IMR-90 (cell line): ENCODE data around the gene KCNJ16. TPM values are rescaled to one million over a fixed set of nuclear protein-coding genes. Genes with fewer than 3 reads are reported as not detected.
"Not testable (repeated sequence)": the region's sequence is repeated elsewhere in the genome, so short reads cannot be mapped to it uniquely, and the experiment has no call there.

Experiments
- ATAC-seq: fragments of 200-7000 bp; cut with Tn5 transposase; 2 replicates; pipeline ENCODE4 v1.9.1; 2020; ENCODE audit warnings: low read depth, mild to moderate bottlenecking, moderate library complexity
- BruUV-seq: library from RNA; stranded (reverse); fragments of 400-500 nt; replicated peaks from 2 replicates; lab custom pipeline; 2021; lab: Mats Ljungman, UMichigan
- CTCF ChIA-PET: fragments of 300-600 bp; formaldehyde crosslinking; extraction: SDS; loops from one replicate; lab custom pipeline; 2021; ENCODE audit warnings: antibody characterized with exemption; lab: Yijun Ruan, JAX
- POLR2A ChIA-PET: fragments of 300-600 bp; sonication (Branson Sonifier 250); formaldehyde crosslinking; loops from one replicate; lab custom pipeline; 2022; ENCODE audit warnings: antibody characterized with exemption; ENCODE audit not compliant: unreplicated experiment; lab: Charles Lee
- DNase-seq: peaks from one replicate; pipeline ENCODE4 v3.0.0; 2013
- H2AFZ ChIP-seq: replicated peaks from 2 replicates; pipeline ENCODE3; 2013; ENCODE audit warnings: low read length, mild to moderate bottlenecking; ENCODE audit not compliant: poor library complexity
- H2AK5ac ChIP-seq: 2 replicates; pipeline ENCODE4 v1.6.1; 2013; ENCODE audit warnings: low read depth, low read length, inconsistent platforms
- H2AK9ac ChIP-seq: replicated peaks from 2 replicates; pipeline ENCODE3; 2013; ENCODE audit warnings: mild to moderate bottlenecking, low read depth, low read length, moderate library complexity; ENCODE audit not compliant: poor library complexity
- H2BK120ac ChIP-seq: 2 replicates; pipeline ENCODE4 v1.6.1; 2013; ENCODE audit warnings: low read depth, low read length, inconsistent platforms
- H2BK15ac ChIP-seq: 3 replicates; pipeline ENCODE4 v1.6.1; 2013; ENCODE audit warnings: low read depth, low read length, inconsistent platforms
- H2BK20ac ChIP-seq: 2 replicates; pipeline ENCODE4 v1.6.1; 2013; ENCODE audit warnings: low read depth, mild to moderate bottlenecking, inconsistent platforms, low read length, moderate library complexity
- H2BK5ac ChIP-seq: 2 replicates; pipeline ENCODE4 v1.6.1; 2013; ENCODE audit warnings: mild to moderate bottlenecking, low read depth, low read length, inconsistent platforms; ENCODE audit not compliant: poor library complexity, severe bottlenecking
- H3K14ac ChIP-seq: replicated peaks from 2 replicates; pipeline ENCODE4 v1.6.1; 2013; ENCODE audit warnings: low read depth, low read length, inconsistent platforms
- H3K18ac ChIP-seq: 2 replicates; pipeline ENCODE4 v1.6.1; 2013; ENCODE audit warnings: low read depth, low read length, control low read depth
- H3K23ac ChIP-seq: 2 replicates; pipeline ENCODE4 v1.6.1; 2013; ENCODE audit warnings: low read depth, low read length, inconsistent platforms
- H3K27ac ChIP-seq: 2 replicates; pipeline ENCODE4 v1.5.1; 2013; ENCODE audit warnings: mild to moderate bottlenecking, control low read depth, low read length; ENCODE audit not compliant: insufficient read depth
- H3K27me3 ChIP-seq: 2 replicates; pipeline ENCODE4 v1.6.1; 2013; ENCODE audit warnings: low read length; ENCODE audit not compliant: control insufficient read depth, insufficient read depth
- H3K36me3 ChIP-seq: 2 replicates; pipeline ENCODE4 v1.6.1; 2013; ENCODE audit warnings: low read length, mixed read lengths; ENCODE audit not compliant: control insufficient read depth, insufficient read depth
- H3K4ac ChIP-seq: 2 replicates; pipeline ENCODE4 v1.6.1; 2013; ENCODE audit warnings: low read depth, low read length, inconsistent platforms
- H3K4me1 ChIP-seq: 2 replicates; pipeline ENCODE4 v1.6.1; 2013; ENCODE audit warnings: low read length, mixed read lengths; ENCODE audit not compliant: control insufficient read depth, insufficient read depth
- H3K4me2 ChIP-seq: 2 replicates; pipeline ENCODE4 v1.6.1; 2013; ENCODE audit warnings: low read depth, mild to moderate bottlenecking, control low read depth, low read length, moderate library complexity
- H3K4me3 ChIP-seq: 2 replicates; pipeline ENCODE4 v1.5.1; 2013; ENCODE audit warnings: low read depth, mild to moderate bottlenecking, control low read depth, low read length, moderate library complexity; ENCODE audit not compliant: insufficient read depth
- H3K56ac ChIP-seq: 2 replicates; pipeline ENCODE4 v1.6.1; 2013; ENCODE audit warnings: low read length, inconsistent platforms; ENCODE audit not compliant: insufficient read depth; ENCODE audit errors: extremely low read depth
- H3K79me1 ChIP-seq, 2 experiments: 2 replicates each; pipeline ENCODE4 v1.6.1; 2013; ENCODE audit warnings: low read length in 2 of 2, inconsistent platforms in 1 of 2, low read depth in 1 of 2
- H3K9ac ChIP-seq: 2 replicates; pipeline ENCODE4 v1.6.1; 2013; ENCODE audit warnings: low read depth, low read length, control low read depth
- H3K9me1 ChIP-seq: 2 replicates; pipeline ENCODE4 v1.6.1; 2013; ENCODE audit warnings: low read length, inconsistent platforms; ENCODE audit not compliant: insufficient read depth
- H3K9me3 ChIP-seq: 2 replicates; pipeline ENCODE4 v1.6.1; 2013; ENCODE audit warnings: low read length; ENCODE audit not compliant: control insufficient read depth, insufficient read depth
- H4K20me1 ChIP-seq: 2 replicates; pipeline ENCODE4 v1.6.1; 2013; ENCODE audit warnings: low read length, inconsistent platforms; ENCODE audit not compliant: insufficient read depth
- H4K5ac ChIP-seq: 2 replicates; pipeline ENCODE4 v1.6.1; 2013; ENCODE audit warnings: mild to moderate bottlenecking, low read depth, low read length, control low read depth
- H4K8ac ChIP-seq, 2 experiments: 2 replicates each; pipeline ENCODE4 v1.6.1; 2013; ENCODE audit warnings: low read depth in 2 of 2, low read length in 2 of 2, control low read depth in 1 of 2, inconsistent platforms in 1 of 2
- H4K91ac ChIP-seq: 2 replicates; pipeline ENCODE4 v1.6.1; 2013; ENCODE audit warnings: low read depth, low read length, inconsistent platforms; ENCODE audit not compliant: insufficient read depth
- CHD1 ChIP-seq: IDR thresholded peaks from 2 replicates; pipeline ENCODE4 v1.6.1; 2012; ENCODE audit warnings: low read depth, low read length, improper control_type of control experiment
- ELK1 ChIP-seq: fragments of 150-350 bp; IDR thresholded peaks from 2 replicates; pipeline ENCODE4 v1.6.1; 2016; ENCODE audit warnings: low read depth, mild to moderate bottlenecking, low read length, moderate library complexity, borderline replicate concordance
- FOS ChIP-seq: fragments of 150-350 bp; IDR thresholded peaks from 2 replicates; pipeline ENCODE4 v1.6.1; 2016; ENCODE audit warnings: low read depth, low read length
- MAFK ChIP-seq: IDR thresholded peaks from 2 replicates; pipeline ENCODE4 v1.6.1; 2012; ENCODE audit warnings: low read depth, low read length, improper control_type of control experiment
- POLR2A ChIP-seq: IDR thresholded peaks from 2 replicates; pipeline ENCODE4 v1.6.1; 2012; ENCODE audit warnings: mild to moderate bottlenecking, low read depth, low read length
- RAD21 ChIP-seq: IDR thresholded peaks from 2 replicates; pipeline ENCODE4 v1.6.1; 2012; ENCODE audit warnings: low read length, improper control_type of control experiment
- WGBS, 2 experiments: methylation state at CpG; one replicate each; pipeline versions ENCODE4 v1.1.5 to v1.1.7; 2013; ENCODE audit warnings: missing lambda C conversion rate in 2 of 2; ENCODE audit not compliant: insufficient read length in 1 of 2; ENCODE audit errors: extremely low coverage in 2 of 2; 5-methylcytosine and 5-hydroxymethylcytosine counted together
- dilution Hi-C: fragments of 300-500 bp; cut with HindIII; formaldehyde crosslinking; loops from one replicate; pipeline ENCODE4 v1.14.3; 2018; ENCODE audit warnings: low sequenced_read_pairs; ENCODE audit not compliant: unreplicated experiment
- in situ Hi-C: fragments of 300-500 bp; cut with MboI; formaldehyde crosslinking; loops from 3 replicates; pipeline ENCODE4 v1.14.3; 2019; ENCODE audit warnings: low sequenced_read_pairs, inconsistent platforms, mixed read lengths
- intact Hi-C: fragments of 100-400 bp; cut with micrococcal nuclease; formaldehyde crosslinking; loops from 2 replicates; pipeline ENCODE4 v1.10.0; 2022
- polyA plus RNA-seq, 3 experiments: library from polyadenylated mRNA; depleted of rRNA; stranded (reverse); fragments of >200 nt; gene quantifications; 2 replicates each; pipeline ENCODE4 v1.2.3, GENCODE V29; 2012; ENCODE audit warnings: low replicate concordance in 1 of 3
- total RNA-seq: library from RNA; depleted of rRNA; stranded (reverse); fragments of >200 nt; gene quantifications from 2 replicates; pipeline ENCODE4 v1.2.3, GENCODE V29; 2012

The KCNJ16 gene
- total and polyA plus RNA-seq, 2 of the 4 experiments (the other 2 are of a cell fraction), result not detected

DNA sequence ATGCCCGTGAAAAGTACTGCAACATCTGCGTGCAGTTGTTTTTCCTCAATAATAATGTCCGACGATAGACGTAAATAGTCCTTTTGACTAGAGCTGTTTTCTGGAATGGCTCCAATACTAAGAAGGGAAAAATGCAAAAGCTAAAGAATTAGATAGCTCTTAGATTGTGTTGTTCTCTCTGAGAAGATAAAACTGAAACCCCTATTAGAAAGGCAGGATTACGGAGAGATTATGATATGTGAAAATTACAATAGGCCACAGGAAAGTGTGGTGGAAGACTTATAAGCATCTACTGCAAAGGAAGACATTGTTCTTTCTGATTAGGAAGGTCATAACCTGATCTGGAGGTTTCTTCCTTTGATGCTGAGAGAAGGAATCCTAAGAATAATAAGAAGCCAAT lies 33.5 kb upstream of the KCNJ16 start:
- Histone ChIP-seq H3K27me3 (no peaks in the 10 kb centered on the region), H3K23ac (no peak overlapping the region), H2BK5ac (no peak overlapping the region), H4K20me1 (no peaks in the 10 kb centered on the region), H3K9me1 (peaks cover 4% of the 10 kb centered on the region; the same call in 1 of the 2 replicates), H4K5ac (no peak overlapping the region), H3K79me1 (no peaks in the 10 kb centered on the region), H3K4me3 (no peak overlapping the region), H4K91ac (no peak overlapping the region), H3K56ac (no peak overlapping the region), H3K14ac (no peak overlapping the region), H2BK20ac (no peak overlapping the region), H3K9me3 (no peaks in the 10 kb centered on the region), H3K36me3 (no peaks in the 10 kb centered on the region), H3K9ac (no peak overlapping the region), H3K4ac (no peak overlapping the region), H3K18ac (no peak overlapping the region; the same call in 1 of the 2 replicates), H2BK120ac (no peak overlapping the region), H2AK5ac (no peak overlapping the region), H2BK15ac (no peak overlapping the region), H2AK9ac (no peak overlapping the region), H4K8ac (no peak overlapping the region), H2AFZ (no peak overlapping the region), H3K4me2 (peak overlapping the region; percentile 56), H3K4me1 (peaks cover 2% of the 10 kb centered on the region; the same call in 1 of the 2 replicates), H3K27ac (no peak overlapping the region)
- no TSS peak for BruUV-seq
- TF ChIP-seq RAD21 (no peak), ELK1 (no peak), POLR2A (no peak), FOS (no peak), MAFK (no peak), CHD1 (no peak)
- no CpG with 5 or more reads among the region's 6 CpGs for WGBS, 2 experiments
- dilution Hi-C loops, result no loop called here
- DNase-seq (peak; percentile 6), ATAC-seq (no peak)
- CTCF ChIA-PET, result interaction anchor here (1.4 kb wide), 1 partner anchor 21 kb away, joined by 3 read pairs; no protein-coding TSS in a partner anchor
- in situ Hi-C loops, result no loop called here
- intact Hi-C loops, result no loop called here
- POLR2A ChIA-PET, result no interaction called here

DNA sequence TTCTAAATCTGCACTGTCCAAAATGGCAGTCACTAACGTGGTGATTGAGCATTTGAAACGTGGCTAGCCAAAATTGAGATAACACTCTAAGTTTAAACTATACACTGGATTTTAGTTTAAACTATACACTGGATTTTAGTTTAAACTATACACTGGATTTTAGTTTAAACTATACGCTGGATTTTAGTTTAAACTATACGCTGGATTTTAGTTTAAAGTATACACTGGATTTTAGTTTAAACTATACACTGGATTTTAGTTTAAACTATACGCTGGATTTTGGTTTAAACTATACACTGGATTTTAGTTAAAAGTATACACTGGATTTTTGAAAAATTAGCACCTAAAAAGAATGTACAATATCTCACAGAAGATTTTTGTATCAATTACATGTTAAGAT lies 29.2 kb upstream of the KCNJ16 start:
- H3K4me3 ChIP-seq, H3K4me2 ChIP-seq, H3K18ac ChIP-seq, H2BK5ac ChIP-seq, intact Hi-C loops, H2BK120ac ChIP-seq, H4K20me1 ChIP-seq, in situ Hi-C loops, H2AFZ ChIP-seq, H2BK20ac ChIP-seq, H4K91ac ChIP-seq, H3K36me3 ChIP-seq, BruUV-seq, H3K56ac ChIP-seq, H3K9me1 ChIP-seq, H3K9me3 ChIP-seq, H3K9ac ChIP-seq, H2AK5ac ChIP-seq, H2AK9ac ChIP-seq, dilution Hi-C loops, H3K27ac ChIP-seq, POLR2A ChIA-PET, H4K8ac ChIP-seq, H3K4me1 ChIP-seq, CTCF ChIA-PET, DNase-seq, H3K79me1 ChIP-seq, H3K23ac ChIP-seq, H3K14ac ChIP-seq, H4K5ac ChIP-seq, H3K27me3 ChIP-seq, ATAC-seq, H2BK15ac ChIP-seq, H3K4ac ChIP-seq: not testable (repeated sequence)
- WGBS, 2 experiments, result no CpG with 5 or more reads among the region's 5 CpGs
